GM12891 (cell line): Measurements from ENCODE around the gene LEFTY1.

Experiments
- PAX5 ChIP-seq: IDR thresholded peaks from 2 replicates; pipeline ENCODE4 v1.6.1; 2011; ENCODE audit warnings: low read length, moderate library complexity, mild to moderate bottlenecking; ENCODE audit not compliant: insufficient read depth, severe bottlenecking
- POLR2A ChIP-seq: IDR thresholded peaks from 2 replicates; pipeline ENCODE4 v1.6.1; 2011; ENCODE audit warnings: low read depth, low read length, control low read depth
- POLR2AphosphoS5 ChIP-seq: IDR thresholded peaks from 2 replicates; pipeline ENCODE4 v1.6.1; 2011; ENCODE audit warnings: low read depth, low read length, control low read depth
- POU2F2 ChIP-seq: IDR thresholded peaks from 2 replicates; pipeline ENCODE4 v1.6.1; 2011; ENCODE audit warnings: low read depth, mild to moderate bottlenecking, control low read depth, low read length, moderate library complexity
- SPI1 ChIP-seq: IDR thresholded peaks from 2 replicates; pipeline ENCODE4 v1.6.1; 2011; ENCODE audit warnings: low read depth, low read length, control low read depth
- TAF1 ChIP-seq: IDR thresholded peaks from 2 replicates; pipeline ENCODE4 v1.6.1; 2011; ENCODE audit warnings: low read depth, low read length, control low read depth

- TF ChIP-seq POLR2AphosphoS5 = no peak
- TF ChIP-seq TAF1 = no peak
- no peak for TF ChIP-seq POLR2A
- no peak for TF ChIP-seq SPI1
- no peak for TF ChIP-seq PAX5
- TF ChIP-seq POU2F2 = no peak
These were observed 39.5 kb upstream of the LEFTY1 start for GRCh38 chr1:225928186-225929175.
